IMR-90 (cell line): ENCODE measurements around the gene FFAR2. TPM values are rescaled to one million over a fixed set of nuclear protein-coding genes. Genes with fewer than 3 reads are reported as not detected.

Experiments used
- ATAC-seq: fragments of 200-7000 bp; cut with Tn5 transposase; 2 replicates; pipeline ENCODE4 v1.9.1; 2020; ENCODE audit warnings: low read depth, mild to moderate bottlenecking, moderate library complexity
- BruUV-seq: library from RNA; stranded (reverse); fragments of 400-500 nt; replicated peaks from 2 replicates; lab custom pipeline; 2021; lab: Mats Ljungman, UMichigan
- CTCF ChIA-PET: fragments of 300-600 bp; formaldehyde crosslinking; extraction: SDS; loops from one replicate; lab custom pipeline; 2021; ENCODE audit warnings: antibody characterized with exemption; lab: Yijun Ruan, JAX
- POLR2A ChIA-PET: fragments of 300-600 bp; sonication (Branson Sonifier 250); formaldehyde crosslinking; loops from one replicate; lab custom pipeline; 2022; ENCODE audit warnings: antibody characterized with exemption; ENCODE audit not compliant: unreplicated experiment; lab: Charles Lee
- DNase-seq: peaks from one replicate; pipeline ENCODE4 v3.0.0; 2013
- H2AFZ ChIP-seq: replicated peaks from 2 replicates; pipeline ENCODE3; 2013; ENCODE audit warnings: low read length, mild to moderate bottlenecking; ENCODE audit not compliant: poor library complexity
- H2AK5ac ChIP-seq: 2 replicates; pipeline ENCODE4 v1.6.1; 2013; ENCODE audit warnings: low read depth, low read length, inconsistent platforms
- H2AK9ac ChIP-seq: replicated peaks from 2 replicates; pipeline ENCODE3; 2013; ENCODE audit warnings: mild to moderate bottlenecking, low read depth, low read length, moderate library complexity; ENCODE audit not compliant: poor library complexity
- H2BK120ac ChIP-seq: 2 replicates; pipeline ENCODE4 v1.6.1; 2013; ENCODE audit warnings: low read depth, low read length, inconsistent platforms
- H2BK15ac ChIP-seq: 3 replicates; pipeline ENCODE4 v1.6.1; 2013; ENCODE audit warnings: low read depth, low read length, inconsistent platforms
- H2BK20ac ChIP-seq: 2 replicates; pipeline ENCODE4 v1.6.1; 2013; ENCODE audit warnings: low read depth, mild to moderate bottlenecking, inconsistent platforms, low read length, moderate library complexity
- H2BK5ac ChIP-seq: 2 replicates; pipeline ENCODE4 v1.6.1; 2013; ENCODE audit warnings: mild to moderate bottlenecking, low read depth, low read length, inconsistent platforms; ENCODE audit not compliant: poor library complexity, severe bottlenecking
- H3K14ac ChIP-seq: replicated peaks from 2 replicates; pipeline ENCODE4 v1.6.1; 2013; ENCODE audit warnings: low read depth, low read length, inconsistent platforms
- H3K18ac ChIP-seq: 2 replicates; pipeline ENCODE4 v1.6.1; 2013; ENCODE audit warnings: low read depth, low read length, control low read depth
- H3K23ac ChIP-seq: 2 replicates; pipeline ENCODE4 v1.6.1; 2013; ENCODE audit warnings: low read depth, low read length, inconsistent platforms
- H3K27ac ChIP-seq: 2 replicates; pipeline ENCODE4 v1.5.1; 2013; ENCODE audit warnings: mild to moderate bottlenecking, control low read depth, low read length; ENCODE audit not compliant: insufficient read depth
- H3K27me3 ChIP-seq: 2 replicates; pipeline ENCODE4 v1.6.1; 2013; ENCODE audit warnings: low read length; ENCODE audit not compliant: control insufficient read depth, insufficient read depth
- H3K36me3 ChIP-seq: 2 replicates; pipeline ENCODE4 v1.6.1; 2013; ENCODE audit warnings: low read length, mixed read lengths; ENCODE audit not compliant: control insufficient read depth, insufficient read depth
- H3K4ac ChIP-seq: 2 replicates; pipeline ENCODE4 v1.6.1; 2013; ENCODE audit warnings: low read depth, low read length, inconsistent platforms
- H3K4me1 ChIP-seq: 2 replicates; pipeline ENCODE4 v1.6.1; 2013; ENCODE audit warnings: low read length, mixed read lengths; ENCODE audit not compliant: control insufficient read depth, insufficient read depth
- H3K4me2 ChIP-seq: 2 replicates; pipeline ENCODE4 v1.6.1; 2013; ENCODE audit warnings: low read depth, mild to moderate bottlenecking, control low read depth, low read length, moderate library complexity
- H3K4me3 ChIP-seq: 2 replicates; pipeline ENCODE4 v1.5.1; 2013; ENCODE audit warnings: low read depth, mild to moderate bottlenecking, control low read depth, low read length, moderate library complexity; ENCODE audit not compliant: insufficient read depth
- H3K56ac ChIP-seq: 2 replicates; pipeline ENCODE4 v1.6.1; 2013; ENCODE audit warnings: low read length, inconsistent platforms; ENCODE audit not compliant: insufficient read depth; ENCODE audit errors: extremely low read depth
- H3K79me1 ChIP-seq, 2 experiments: 2 replicates each; pipeline ENCODE4 v1.6.1; 2013; ENCODE audit warnings: low read length in 2 of 2, inconsistent platforms in 1 of 2, low read depth in 1 of 2
- H3K9ac ChIP-seq: 2 replicates; pipeline ENCODE4 v1.6.1; 2013; ENCODE audit warnings: low read depth, low read length, control low read depth
- H3K9me1 ChIP-seq: 2 replicates; pipeline ENCODE4 v1.6.1; 2013; ENCODE audit warnings: low read length, inconsistent platforms; ENCODE audit not compliant: insufficient read depth
- H3K9me3 ChIP-seq: 2 replicates; pipeline ENCODE4 v1.6.1; 2013; ENCODE audit warnings: low read length; ENCODE audit not compliant: control insufficient read depth, insufficient read depth
- H4K20me1 ChIP-seq: 2 replicates; pipeline ENCODE4 v1.6.1; 2013; ENCODE audit warnings: low read length, inconsistent platforms; ENCODE audit not compliant: insufficient read depth
- H4K5ac ChIP-seq: 2 replicates; pipeline ENCODE4 v1.6.1; 2013; ENCODE audit warnings: mild to moderate bottlenecking, low read depth, low read length, control low read depth
- H4K8ac ChIP-seq, 2 experiments: 2 replicates each; pipeline ENCODE4 v1.6.1; 2013; ENCODE audit warnings: low read depth in 2 of 2, low read length in 2 of 2, control low read depth in 1 of 2, inconsistent platforms in 1 of 2
- H4K91ac ChIP-seq: 2 replicates; pipeline ENCODE4 v1.6.1; 2013; ENCODE audit warnings: low read depth, low read length, inconsistent platforms; ENCODE audit not compliant: insufficient read depth
- CEBPB ChIP-seq: IDR thresholded peaks from 2 replicates; pipeline ENCODE4 v1.6.1; 2012; ENCODE audit warnings: low read depth, low read length, improper control_type of control experiment
- CHD1 ChIP-seq: IDR thresholded peaks from 2 replicates; pipeline ENCODE4 v1.6.1; 2012; ENCODE audit warnings: low read depth, low read length, improper control_type of control experiment
- MXI1 ChIP-seq: IDR thresholded peaks from 2 replicates; pipeline ENCODE4 v1.6.1; 2012; ENCODE audit warnings: low read depth, mild to moderate bottlenecking, low read length, moderate library complexity, borderline replicate concordance
- NFE2L2 ChIP-seq: fragments of 150-350 bp; IDR thresholded peaks from 2 replicates; pipeline ENCODE4 v1.6.1; 2016; ENCODE audit warnings: low read depth, mild to moderate bottlenecking, low read length
- RAD21 ChIP-seq: IDR thresholded peaks from 2 replicates; pipeline ENCODE4 v1.6.1; 2012; ENCODE audit warnings: low read length, improper control_type of control experiment
- RCOR1 ChIP-seq: IDR thresholded peaks from 2 replicates; pipeline ENCODE4 v1.6.1; 2012; ENCODE audit warnings: mild to moderate bottlenecking, low read length, improper control_type of control experiment; ENCODE audit not compliant: insufficient replicate concordance
- SMC3 ChIP-seq: fragments of 150-350 bp; IDR thresholded peaks from 2 replicates; pipeline ENCODE4 v1.6.1; 2016; ENCODE audit warnings: low read depth, mild to moderate bottlenecking, antibody characterized with exemption, low read length, moderate library complexity
- WGBS, 2 experiments: methylation state at CpG; one replicate each; pipeline versions ENCODE4 v1.1.5 to v1.1.7; 2013; ENCODE audit warnings: missing lambda C conversion rate in 2 of 2; ENCODE audit not compliant: insufficient read length in 1 of 2; ENCODE audit errors: extremely low coverage in 2 of 2; 5-methylcytosine and 5-hydroxymethylcytosine counted together
- dilution Hi-C: fragments of 300-500 bp; cut with HindIII; formaldehyde crosslinking; loops from one replicate; pipeline ENCODE4 v1.14.3; 2018; ENCODE audit warnings: low sequenced_read_pairs; ENCODE audit not compliant: unreplicated experiment
- in situ Hi-C: fragments of 300-500 bp; cut with MboI; formaldehyde crosslinking; loops from 3 replicates; pipeline ENCODE4 v1.14.3; 2019; ENCODE audit warnings: low sequenced_read_pairs, inconsistent platforms, mixed read lengths
- intact Hi-C: fragments of 100-400 bp; cut with micrococcal nuclease; formaldehyde crosslinking; loops from 2 replicates; pipeline ENCODE4 v1.10.0; 2022
- polyA plus RNA-seq, 3 experiments: library from polyadenylated mRNA; depleted of rRNA; stranded (reverse); fragments of >200 nt; gene quantifications; 2 replicates each; pipeline ENCODE4 v1.2.3, GENCODE V29; 2012; ENCODE audit warnings: low replicate concordance in 1 of 3
- total RNA-seq: library from RNA; depleted of rRNA; stranded (reverse); fragments of >200 nt; gene quantifications from 2 replicates; pipeline ENCODE4 v1.2.3, GENCODE V29; 2012
- TF ChIP-seq, protein P1 (sequence below): conservative IDR thresholded peaks from 2 replicates; pipeline ENCODE4 v1.5.1; 2012; ENCODE audit warnings: mild to moderate bottlenecking, low read depth, low read length, improper control_type of control experiment
- TF ChIP-seq, protein P2 (sequence below): fragments of 150-350 bp; IDR thresholded peaks from 2 replicates; pipeline ENCODE4 v1.6.1; 2016; ENCODE audit warnings: low read depth, mild to moderate bottlenecking, low read length, moderate library complexity, borderline replicate concordance

FFAR2 gene
- total and polyA plus RNA-seq, 2 of the 4 experiments (the other 2 are of a cell fraction) = not detected

DNA sequence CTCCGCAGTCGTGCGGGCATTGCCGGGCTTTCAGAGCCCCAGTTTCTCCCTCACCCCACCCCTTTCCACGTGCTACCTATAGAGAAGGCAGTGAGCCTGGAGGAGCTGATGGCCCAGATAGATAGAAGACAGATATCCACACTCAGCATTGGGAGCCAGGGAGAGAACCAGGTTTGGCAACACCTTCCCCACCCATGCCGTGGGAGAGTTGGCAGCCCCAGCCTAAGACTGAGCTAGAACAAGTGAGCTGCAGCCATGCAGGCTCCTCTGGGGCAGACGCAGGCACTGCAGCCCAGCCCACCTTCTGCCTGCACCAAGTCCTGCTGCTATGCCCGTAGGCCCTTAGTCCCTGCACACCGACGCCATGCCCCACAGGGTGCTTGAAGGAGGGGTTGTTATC, 52.6 kb downstream of the FFAR2 start:
- ChIA-PET POLR2A (no interaction called here), CTCF (interaction anchor here (0.6 kb wide), 1 partner anchor 10 kb away, joined by 5 read pairs; no protein-coding TSS in a partner anchor)
- Histone ChIP-seq H3K23ac (no peak overlapping the region), H3K4me1 (no peaks in the 10 kb centered on the region), H3K36me3 (no peaks in the 10 kb centered on the region), H3K56ac (no peak overlapping the region), H2BK5ac (no peak overlapping the region), H2BK15ac (no peak overlapping the region), H4K5ac (no peak overlapping the region), H3K18ac (no peak overlapping the region), H3K9ac (no peak overlapping the region), H4K91ac (no peak overlapping the region), H3K79me1 (no peaks in the 10 kb centered on the region), H3K4me3 (no peak overlapping the region), H3K27ac (no peak overlapping the region), H3K14ac (no peak overlapping the region), H2BK20ac (no peak overlapping the region), H3K9me3 (no peaks in the 10 kb centered on the region), H2AK5ac (no peak overlapping the region), H2BK120ac (no peak overlapping the region), H2AK9ac (no peak overlapping the region), H4K20me1 (no peaks in the 10 kb centered on the region), H3K4me2 (no peak overlapping the region), H3K4ac (no peak overlapping the region), H3K9me1 (no peaks in the 10 kb centered on the region), H2AFZ (no peak overlapping the region), H3K27me3 (peaks cover 33% of the 10 kb centered on the region), H4K8ac (no peak overlapping the region)
- no TSS peak for BruUV-seq
- intact Hi-C loops = no loop called here
- no peak for DNase-seq
- dilution Hi-C loops = no loop called here
- in situ Hi-C loops = no loop called here
- ATAC-seq = no peak
- no CpG with 5 or more reads among the region's 10 CpGs for WGBS, 2 experiments
- no peak for TF ChIP-seq NFE2L2
- no peak for TF ChIP-seq CEBPB
- TF ChIP-seq RCOR1 = no peak
- no peak for TF ChIP-seq MXI1
- TF ChIP-seq RAD21 = no peak
- TF ChIP-seq SMC3 = no peak
- TF ChIP-seq CHD1 = no peak
- TF ChIP-seq, protein P1, sequence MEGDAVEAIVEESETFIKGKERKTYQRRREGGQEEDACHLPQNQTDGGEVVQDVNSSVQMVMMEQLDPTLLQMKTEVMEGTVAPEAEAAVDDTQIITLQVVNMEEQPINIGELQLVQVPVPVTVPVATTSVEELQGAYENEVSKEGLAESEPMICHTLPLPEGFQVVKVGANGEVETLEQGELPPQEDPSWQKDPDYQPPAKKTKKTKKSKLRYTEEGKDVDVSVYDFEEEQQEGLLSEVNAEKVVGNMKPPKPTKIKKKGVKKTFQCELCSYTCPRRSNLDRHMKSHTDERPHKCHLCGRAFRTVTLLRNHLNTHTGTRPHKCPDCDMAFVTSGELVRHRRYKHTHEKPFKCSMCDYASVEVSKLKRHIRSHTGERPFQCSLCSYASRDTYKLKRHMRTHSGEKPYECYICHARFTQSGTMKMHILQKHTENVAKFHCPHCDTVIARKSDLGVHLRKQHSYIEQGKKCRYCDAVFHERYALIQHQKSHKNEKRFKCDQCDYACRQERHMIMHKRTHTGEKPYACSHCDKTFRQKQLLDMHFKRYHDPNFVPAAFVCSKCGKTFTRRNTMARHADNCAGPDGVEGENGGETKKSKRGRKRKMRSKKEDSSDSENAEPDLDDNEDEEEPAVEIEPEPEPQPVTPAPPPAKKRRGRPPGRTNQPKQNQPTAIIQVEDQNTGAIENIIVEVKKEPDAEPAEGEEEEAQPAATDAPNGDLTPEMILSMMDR = no peak
- TF ChIP-seq, protein P2, sequence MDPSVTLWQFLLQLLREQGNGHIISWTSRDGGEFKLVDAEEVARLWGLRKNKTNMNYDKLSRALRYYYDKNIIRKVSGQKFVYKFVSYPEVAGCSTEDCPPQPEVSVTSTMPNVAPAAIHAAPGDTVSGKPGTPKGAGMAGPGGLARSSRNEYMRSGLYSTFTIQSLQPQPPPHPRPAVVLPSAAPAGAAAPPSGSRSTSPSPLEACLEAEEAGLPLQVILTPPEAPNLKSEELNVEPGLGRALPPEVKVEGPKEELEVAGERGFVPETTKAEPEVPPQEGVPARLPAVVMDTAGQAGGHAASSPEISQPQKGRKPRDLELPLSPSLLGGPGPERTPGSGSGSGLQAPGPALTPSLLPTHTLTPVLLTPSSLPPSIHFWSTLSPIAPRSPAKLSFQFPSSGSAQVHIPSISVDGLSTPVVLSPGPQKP = no peak
